Fibroblast of the aortic adventitia (primary cell): ENCODE results near the gene OBSCN. TPM values are rescaled to one million over a fixed set of nuclear protein-coding genes. Genes with fewer than 3 reads are reported as not detected.
A peak's percentile ranks its signal among the peaks of the same experiment; 100 is the strongest.
"Not testable (repeated sequence)": the region's sequence is repeated elsewhere in the genome, so short reads cannot be mapped to it uniquely, and the experiment has no call there.

ENCODE experiments used
- DNase-seq: peaks from one replicate; pipeline ENCODE4 v3.0.0-alpha.2; 2010; ENCODE audit warnings: low read depth
- H3K4me3 ChIP-seq: 2 replicates; pipeline ENCODE4 v1.5.1; 2011; ENCODE audit warnings: low read depth, mild to moderate bottlenecking, control low read depth, low read length, moderate library complexity
- CTCF ChIP-seq: IDR thresholded peaks from 2 replicates; pipeline ENCODE4 v1.5.1; 2011; ENCODE audit warnings: mild to moderate bottlenecking, low read length, control low read depth, inconsistent platforms; ENCODE audit not compliant: insufficient read depth
- total RNA-seq: library from RNA; depleted of rRNA; stranded (reverse); fragments of >200 nt; gene quantifications from 2 replicates; pipeline ENCODE4 v1.2.3, GENCODE V29; 2012; ENCODE audit warnings: low replicate concordance

Gene OBSCN
- total RNA-seq, 1 donor: 0.99 TPM

GRCh38 chr1:228226141-228226874 lies 18.5 kb downstream of the OBSCN start:
- no peak for DNase-seq
- TF ChIP-seq CTCF: no peak
- no peak overlapping the region for H3K4me3 ChIP-seq

- TF ChIP-seq CTCF: peak; percentile 19
- H3K4me3 ChIP-seq: no peak overlapping the region
- no peak for DNase-seq
Measured at GRCh38 chr1:228226956-228227791, 19.3 kb downstream of the OBSCN start.

DNA sequence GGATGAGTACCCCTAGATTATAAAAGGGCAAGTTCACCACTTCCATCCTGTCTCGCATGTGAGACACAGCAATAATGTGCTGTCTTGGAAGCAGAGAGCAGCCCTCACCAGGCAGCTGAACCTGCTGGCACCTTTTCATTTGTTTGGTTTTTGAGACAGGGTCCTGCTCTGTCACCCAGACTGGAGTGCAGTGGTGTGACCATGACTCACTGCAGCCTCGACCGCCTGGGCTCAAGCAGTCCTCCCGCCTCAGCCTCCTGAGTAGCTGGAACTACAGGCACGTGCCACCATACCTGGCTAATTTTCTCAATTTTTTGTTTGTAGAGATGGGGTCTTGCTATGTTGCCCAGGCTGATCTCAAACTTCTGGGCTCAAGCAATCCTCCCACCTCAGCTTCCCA lies 20.3 kb downstream of the OBSCN start:
- not testable (repeated sequence) for H3K4me3 ChIP-seq, DNase-seq

GRCh38 chr1:228228601-228229074 lies 20.8 kb downstream of the OBSCN start:
- no peak overlapping the region for H3K4me3 ChIP-seq
- TF ChIP-seq CTCF: no peak
- DNase-seq: peak; percentile 23

DNA sequence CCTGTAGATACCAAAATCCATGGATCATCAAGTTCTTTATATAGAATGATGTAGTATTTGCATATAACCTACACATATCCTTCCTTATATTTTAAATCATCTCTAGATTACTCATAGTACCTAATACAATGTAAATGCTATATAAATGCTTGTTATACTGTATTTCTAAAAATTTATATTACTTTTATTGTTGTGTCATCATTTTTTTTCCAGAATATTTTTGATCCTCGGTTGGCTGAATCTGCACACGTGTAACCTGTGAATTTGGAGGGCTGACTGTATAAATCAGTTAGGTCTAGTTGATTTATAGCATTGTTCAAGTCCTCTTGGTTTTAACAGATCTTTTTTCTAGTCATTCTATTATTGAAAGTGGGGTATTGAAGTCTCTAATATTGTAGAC lies 23.3 kb downstream of the OBSCN start:
- no peak for DNase-seq
- no peak for TF ChIP-seq CTCF
- H3K4me3 ChIP-seq: no peak overlapping the region

DNA sequence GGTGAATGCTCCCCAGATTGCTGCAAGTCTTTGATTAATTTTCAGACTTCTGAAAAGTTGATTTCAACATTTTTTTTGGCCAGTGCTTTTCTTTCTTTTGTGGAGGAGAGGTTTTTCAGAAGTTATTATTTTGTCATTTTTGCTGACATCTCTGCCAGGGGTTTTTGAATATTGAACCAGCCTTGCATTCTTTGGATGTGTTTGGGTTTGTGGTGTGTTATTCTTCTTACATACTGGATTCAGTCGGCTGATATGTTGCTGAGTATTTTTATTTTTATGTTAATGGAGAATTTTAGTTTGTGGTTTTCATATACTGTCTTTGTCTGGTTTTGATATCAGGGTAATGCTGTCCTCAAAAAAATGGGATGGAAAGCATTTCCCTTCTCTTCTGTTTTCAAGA lies 25.3 kb downstream of the OBSCN start:
- no peak for DNase-seq
- no peak for TF ChIP-seq CTCF
- no peak overlapping the region for H3K4me3 ChIP-seq

DNA sequence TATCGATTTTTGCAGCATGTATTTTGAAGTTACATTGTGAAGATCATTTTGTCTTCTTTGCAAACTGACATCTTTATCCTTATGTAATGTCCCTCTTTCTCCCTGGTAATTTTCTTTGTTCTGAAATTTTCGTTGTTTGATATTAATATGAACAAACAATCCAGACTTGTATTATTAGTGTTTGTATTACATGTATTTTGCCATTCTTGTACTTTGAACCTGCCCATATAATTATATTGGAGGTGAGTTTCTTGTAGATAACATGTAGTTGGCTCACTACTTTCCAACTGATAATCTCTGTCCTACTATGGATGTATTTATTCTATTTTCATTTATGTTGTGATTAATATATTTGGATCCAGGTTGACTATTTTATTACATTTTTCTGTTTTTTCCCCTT lies 27.1 kb downstream of the OBSCN start:
- DNase-seq: no peak
- TF ChIP-seq CTCF: no peak

More for the DNA sequence above, 27.1 kb downstream of the OBSCN start:
- no peak overlapping the region for H3K4me3 ChIP-seq
